HG03469 (cell line): ENCODE results near the gene BCKDK.
A peak's percentile ranks its signal among the peaks of the same experiment; 100 is the strongest.
"Not testable (repeated sequence)": the region's sequence is repeated elsewhere in the genome, so short reads cannot be mapped to it uniquely, and the experiment has no call there.

Experiments
- ATAC-seq: cut with Tn5 transposase; IDR thresholded peaks from one replicate; pipeline ENCODE4 v1.9.1; 2021; ENCODE audit warnings: mild to moderate bottlenecking, moderate library complexity, moderate number of reproducible peaks; ENCODE audit not compliant: unreplicated experiment

BCKDK gene

GRCh38 chr16:31094424-31095120 lies 13.6 kb upstream of the BCKDK start, which contains the start of gene VKORC1:
Gene VKORC1, minus strand, starts transcription at chr16:31094797. Its CDS starts 68 bp downstream, at chr16:31094729.
- peak; percentile 69 for ATAC-seq

GRCh38 chr16:31099860-31100638 lies 8.1 kb upstream of the BCKDK start:
- no peak for ATAC-seq

- not testable (repeated sequence) for ATAC-seq
These were observed 7.1 kb upstream of the BCKDK start for GRCh38 chr16:31100876-31101641.

- no peak for ATAC-seq
These were observed 2.4 kb upstream of the BCKDK start for GRCh38 chr16:31105677-31106213.

GRCh38 chr16:31106509-31107464 lies 1.4 kb upstream of the BCKDK start:
- ATAC-seq = no peak

GRCh38 chr16:31107465-31107867 lies 720 bp upstream of the BCKDK start:
- ATAC-seq = no peak

- ATAC-seq = no peak
These were observed 790 bp downstream of the BCKDK start for GRCh38 chr16:31108794-31109558.

GRCh38 chr16:31109622-31110021 lies 1.4 kb downstream of the BCKDK start:
- no peak for ATAC-seq

GRCh38 chr16:31110106-31111034 lies 2.2 kb downstream of the BCKDK start:
- ATAC-seq = no peak

- no peak for ATAC-seq
These were observed 3.8 kb downstream of the BCKDK start for GRCh38 chr16:31111881-31112466.

GRCh38 chr16:31112711-31113110 lies 4.5 kb downstream of the BCKDK start:
- ATAC-seq = no peak

- no peak for ATAC-seq
These were observed 5.2 kb downstream of the BCKDK start for GRCh38 chr16:31113121-31114120.

- ATAC-seq = no peak
These were observed 6.3 kb downstream of the BCKDK start for GRCh38 chr16:31114468-31114867.

- peak; percentile 71 for ATAC-seq
These were observed 9.4 kb downstream of the BCKDK start, which contains the start of gene KAT8 for GRCh38 chr16:31117384-31118222. Gene KAT8, plus strand, starts transcription at chr16:31117664. Its CDS starts 18 bp downstream, at chr16:31117682.
